Endothelial cell of umbilical vein (primary cell): Measurements from ENCODE around the gene KAT2A. TPM values are rescaled to one million over a fixed set of nuclear protein-coding genes. Genes with fewer than 3 reads are reported as not detected.

Source experiments
- BruUV-seq: library from RNA; stranded (reverse); fragments of 400-500 nt; replicated peaks from 2 replicates; lab custom pipeline; 2021; lab: Mats Ljungman, UMichigan
- CTCF ChIA-PET: fragments of 300-600, 350-600 bp; sonication (Branson Sonifier 250); formaldehyde crosslinking; loops from one replicate; lab custom pipeline; 2021; ENCODE audit warnings: antibody characterized with exemption, inconsistent platforms; lab: Charles Lee
- POLR2A ChIA-PET: fragments of 300-600, 350-600 bp; sonication (Branson Sonifier 250); formaldehyde crosslinking; loops from one replicate; lab custom pipeline; 2021; ENCODE audit warnings: antibody characterized with exemption, inconsistent platforms; lab: Charles Lee
- DNase-seq: peaks from one replicate; pipeline ENCODE4 v3.0.0-alpha.2; 2011; ENCODE audit warnings: low read depth, low spot score
- FAIRE-seq: peaks from 2 replicates; lab custom pipeline; 2011; peaks lifted over from hg19 to GRCh38; lab: Jason Lieb, UNC
- H2AFZ ChIP-seq: 2 replicates; pipeline ENCODE4 v1.6.0; 2012; ENCODE audit warnings: low read depth, low read length, control low read depth, inconsistent platforms
- H3K27ac ChIP-seq: 2 replicates; pipeline ENCODE4 v1.5.1; 2011; ENCODE audit warnings: low read depth, mild to moderate bottlenecking, control low read depth, low read length, moderate library complexity; ENCODE audit not compliant: insufficient read depth
- H3K27me3 ChIP-seq, 2 experiments: 2 replicates each; pipeline versions ENCODE4 v1.6.0 to v1.6.1; 2011; ENCODE audit warnings: low read length in 2 of 2, mixed read lengths in 1 of 2; ENCODE audit not compliant: control insufficient read depth in 2 of 2, insufficient read depth in 2 of 2
- H3K36me3 ChIP-seq, 2 experiments: 2 replicates in 1 of 2; 3 replicates in 1 of 2; pipeline ENCODE4 v1.5.1; 2011; ENCODE audit warnings: low read length in 2 of 2, mild to moderate bottlenecking in 1 of 2, moderate library complexity in 1 of 2; ENCODE audit not compliant: control insufficient read depth in 2 of 2, insufficient read depth in 2 of 2; ENCODE audit errors: extremely low read depth in 1 of 2
- H3K4me1 ChIP-seq: 3 replicates; pipeline ENCODE4 v1.5.1; 2011; ENCODE audit warnings: mild to moderate bottlenecking, low read length; ENCODE audit not compliant: control insufficient read depth, insufficient read depth; ENCODE audit errors: extremely low read depth
- H3K4me2 ChIP-seq: 2 replicates; pipeline ENCODE4 v1.6.1; 2011; ENCODE audit warnings: low read length, control low read depth, mixed read lengths; ENCODE audit not compliant: insufficient read depth
- H3K4me3 ChIP-seq, 3 experiments: fragments of 200-600 bp in 1 of 3; sonication (generic), shearing (Covaris generic) in 1 of 3; replicated peaks in 1 of 3; 2 replicates each; pipeline ENCODE4 v1.5.1; 2011 to 2016; ENCODE audit warnings: control low read depth in 3 of 3, low read length in 3 of 3, mild to moderate bottlenecking in 2 of 3, inconsistent platforms in 1 of 3, low read depth in 1 of 3, moderate library complexity in 1 of 3; ENCODE audit not compliant: insufficient read depth in 1 of 3
- H3K79me2 ChIP-seq: 2 replicates; pipeline ENCODE4 v1.6.0; 2012; ENCODE audit warnings: low read length, inconsistent platforms; ENCODE audit not compliant: control insufficient read depth, insufficient read depth
- H3K9ac ChIP-seq: replicated peaks from 2 replicates; pipeline ENCODE3; 2011; ENCODE audit warnings: low read length, control low read depth; ENCODE audit not compliant: insufficient read depth; ENCODE audit errors: extremely low read depth
- H3K9me1 ChIP-seq: replicated peaks from 3 replicates; pipeline ENCODE4 v1.6.0; 2011; ENCODE audit warnings: mild to moderate bottlenecking, low read length; ENCODE audit not compliant: control insufficient read depth, insufficient read depth; ENCODE audit errors: extremely low read depth
- H3K9me3 ChIP-seq: replicated peaks from 2 replicates; pipeline ENCODE4 v1.5.1; 2012; ENCODE audit warnings: low read length, inconsistent platforms; ENCODE audit not compliant: control insufficient read depth, insufficient read depth
- H4K20me1 ChIP-seq: replicated peaks from 2 replicates; pipeline ENCODE3; 2011; ENCODE audit warnings: mild to moderate bottlenecking, low read length; ENCODE audit not compliant: control insufficient read depth, insufficient read depth; ENCODE audit errors: extremely low read depth
- CTCF ChIP-seq, 2 donors: IDR thresholded peaks; 1 replicate in 1 of 2; 2 replicates in 1 of 2; pipeline ENCODE4 v1.5.1; 2011; ENCODE audit warnings: low read length in 2 of 2, mild to moderate bottlenecking in 2 of 2, moderate library complexity in 2 of 2, control low read depth in 1 of 2, inconsistent platforms in 1 of 2, low read depth in 1 of 2; ENCODE audit not compliant: insufficient read depth in 1 of 2; ENCODE audit errors: extremely low read depth in 1 of 2
- EZH2 ChIP-seq: IDR thresholded peaks from 2 replicates; pipeline ENCODE4 v1.6.1; 2012; ENCODE audit warnings: borderline replicate concordance, low read depth, mild to moderate bottlenecking, moderate library complexity, low read length, inconsistent platforms; ENCODE audit not compliant: severe bottlenecking
- FOS ChIP-seq: IDR thresholded peaks from 2 replicates; pipeline ENCODE4 v1.6.1; 2011; ENCODE audit warnings: mild to moderate bottlenecking, low read length, moderate library complexity, borderline replicate concordance; ENCODE audit not compliant: insufficient read depth
- GATA2 ChIP-seq: IDR thresholded peaks from 2 replicates; pipeline ENCODE4 v1.7.0; 2011; ENCODE audit warnings: low read depth, mild to moderate bottlenecking, moderate library complexity, mixed read lengths, low read length; ENCODE audit not compliant: insufficient read length, insufficient read depth
- JUN ChIP-seq: IDR thresholded peaks from 2 replicates; pipeline ENCODE4 v1.6.1; 2011; ENCODE audit warnings: borderline replicate concordance, low read depth; ENCODE audit not compliant: insufficient read length, insufficient read depth
- MYC ChIP-seq: IDR thresholded peaks from one replicate; pipeline ENCODE4 v1.6.1; 2011; ENCODE audit warnings: mild to moderate bottlenecking, low read depth, low read length
- POLR2A ChIP-seq: IDR thresholded peaks from 2 replicates; pipeline ENCODE4 v1.6.1; 2012; ENCODE audit warnings: low read depth, mild to moderate bottlenecking, control low read depth, low read length
- POLR2AphosphoS5 ChIP-seq: IDR thresholded peaks from 2 replicates; pipeline ENCODE4 v1.6.1; 2012; ENCODE audit warnings: low read depth, mild to moderate bottlenecking, control low read depth, low read length, moderate library complexity; ENCODE audit not compliant: insufficient read depth
- dilution Hi-C: fragments of 300-500 bp; cut with MboI; formaldehyde crosslinking; loops from one replicate; pipeline ENCODE4 v1.15.0; 2019; ENCODE audit warnings: low sequenced_read_pairs; ENCODE audit not compliant: extremely low pct_ligation_motif_present
- intact Hi-C: fragments of 100-400 bp; cut with micrococcal nuclease; formaldehyde crosslinking; loops from one replicate; pipeline ENCODE4 v1.10.0; 2022
- polyA plus RNA-seq, 4 experiments: library from polyadenylated mRNA; depleted of rRNA in 3 of 4; stranded (reverse) in 3 of 4; unstranded in 1 of 4; fragments of >200 nt; gene quantifications; 2 replicates each; pipeline versions ENCODE4 v1.2.1 to v1.2.3, GENCODE V29; 2011 to 2012; ENCODE audit warnings: missing spikeins in 1 of 4
- total RNA-seq: library from RNA; stranded (reverse); gene quantifications from 2 replicates; pipeline ENCODE4 v1.2.3, GENCODE V29; 2021
- TF ChIP-seq, protein P1 (sequence below): IDR thresholded peaks from 2 replicates; pipeline ENCODE4 v1.6.1; 2011; ENCODE audit not compliant: insufficient read depth, insufficient read length

Gene KAT2A
- total and polyA plus RNA-seq, 2 donors (not counting 3 experiments of a cell fraction or from before 2014, with no cell fraction given) = 32.9 to 33.4 TPM

DNA sequence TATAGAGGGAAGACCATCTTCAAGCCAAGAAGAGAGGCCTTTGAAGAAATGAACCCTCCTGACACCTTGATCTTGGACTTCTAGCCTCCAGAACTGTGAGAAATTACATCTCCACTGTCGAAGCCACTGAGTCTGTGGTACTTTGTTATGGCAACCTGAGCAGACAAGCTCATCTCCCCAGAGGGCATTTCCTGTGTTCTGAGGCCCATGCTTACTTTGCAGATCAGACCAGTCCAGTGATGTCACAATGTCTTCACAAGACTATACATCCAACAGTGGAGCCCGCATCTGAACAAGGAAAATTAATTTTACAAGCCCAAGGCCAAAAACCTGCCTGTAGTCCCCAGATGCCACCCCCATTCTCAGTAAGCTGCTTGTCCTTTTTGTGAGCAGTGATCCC, 56.0 kb downstream of the KAT2A start:
- H3K4me3 ChIP-seq = no peak overlapping the region
- no TSS peak for BruUV-seq
- no peaks in the 10 kb centered on the region for H4K20me1 ChIP-seq
- H3K36me3 ChIP-seq = no peaks in the 10 kb centered on the region
- no peaks in the 10 kb centered on the region for H3K79me2 ChIP-seq
- intact Hi-C loops = loop anchor here (5.0 kb wide), 1 partner anchor 117 kb away; the partner anchor contains the start of gene KCNH4
- TF ChIP-seq, protein P1, sequence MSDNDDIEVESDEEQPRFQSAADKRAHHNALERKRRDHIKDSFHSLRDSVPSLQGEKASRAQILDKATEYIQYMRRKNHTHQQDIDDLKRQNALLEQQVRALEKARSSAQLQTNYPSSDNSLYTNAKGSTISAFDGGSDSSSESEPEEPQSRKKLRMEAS = no peak
- no peak for TF ChIP-seq FOS
- no peak for TF ChIP-seq EZH2
- no peak for TF ChIP-seq JUN
- TF ChIP-seq POLR2AphosphoS5 = no peak
- TF ChIP-seq POLR2A = no peak
- TF ChIP-seq GATA2 = no peak
- no peak for TF ChIP-seq MYC
- no peak for TF ChIP-seq CTCF (IDR thresholded peaks at IDR 0.05; ENCODE audit: extremely low read depth in 1 of 2, insufficient read depth in 1 of 2, low read depth in 1 of 2, low read length in 2 of 2)
- H3K9me3 ChIP-seq = no peaks in the 10 kb centered on the region
- H3K4me1 ChIP-seq = no peaks in the 10 kb centered on the region
- H2AFZ ChIP-seq = no peak overlapping the region
- H3K9me1 ChIP-seq = no peaks in the 10 kb centered on the region
- dilution Hi-C loops = no loop called here
- no peak overlapping the region for H3K4me2 ChIP-seq
- POLR2A ChIA-PET = no interaction called here
- no peak for FAIRE-seq
- peaks cover 0 to 2% of the 10 kb centered on the region in 2 experiments for H3K27me3 ChIP-seq
- no peak for DNase-seq
- CTCF ChIA-PET = interaction anchor here (0.7 to 3.3 kb wide), 17 partner anchors 9 to 122 kb away, joined by 3 to 24 read pairs (median 4); partner anchors contain the start of genes KAT2A and KCNH4
- no peak overlapping the region for H3K27ac ChIP-seq
- H3K9ac ChIP-seq = no peak overlapping the region

Other genes with a start within 250 kb of the KAT2A start
- gene ACLY, start 202.4 kb downstream of the KAT2A start, total RNA-seq = 324 and 329 TPM in 2 replicates
- 174 and 176 TPM in 2 replicates for gene ACLY, start 202.4 kb downstream of the KAT2A start, polyA plus RNA-seq
- 0.60 and 1.0 TPM in 2 replicates for gene ODAD4, start 190.8 kb downstream of the KAT2A start, total RNA-seq
- gene ODAD4, start 190.8 kb downstream of the KAT2A start, polyA plus RNA-seq = 0.19 TPM in 1 of 2 replicates, not detected in the other
- gene CNP, start 154.6 kb downstream of the KAT2A start, total RNA-seq = 84.9 and 88.3 TPM in 2 replicates
- 48.6 and 49.4 TPM in 2 replicates for gene CNP, start 154.6 kb downstream of the KAT2A start, polyA plus RNA-seq
- gene DNAJC7, start 103.9 kb downstream of the KAT2A start, total RNA-seq = 103 and 111 TPM in 2 replicates
- 16.0 and 19.8 TPM in 2 replicates for gene DNAJC7, start 103.9 kb downstream of the KAT2A start, polyA plus RNA-seq
- gene NKIRAS2, start 101.3 kb downstream of the KAT2A start, total RNA-seq = 57.3 and 60.4 TPM in 2 replicates
- 87.6 and 96.9 TPM in 2 replicates for gene NKIRAS2, start 101.3 kb downstream of the KAT2A start, polyA plus RNA-seq
- 0.18 and 0.20 TPM in 2 replicates for gene C17orf113, start 70.8 kb downstream of the KAT2A start, total RNA-seq
- 0.19 and 0.30 TPM in 2 replicates for gene C17orf113, start 70.8 kb downstream of the KAT2A start, polyA plus RNA-seq
- gene ZNF385C, start 22.9 kb downstream of the KAT2A start, total RNA-seq = not detected in 2 replicates
- 0.07 TPM in 1 of 2 replicates, not detected in the other for gene ZNF385C, start 22.9 kb downstream of the KAT2A start, polyA plus RNA-seq
- gene DHX58, start 8.7 kb downstream of the KAT2A start, total RNA-seq = 3.1 and 6.4 TPM in 2 replicates
- gene DHX58, start 8.7 kb downstream of the KAT2A start, polyA plus RNA-seq = 9.0 and 12.7 TPM in 2 replicates
- gene HSPB9, start 1.4 kb upstream of the KAT2A start, total RNA-seq = not detected in 2 replicates
- 0.03 TPM in 1 of 2 replicates, not detected in the other for gene HSPB9, start 1.4 kb upstream of the KAT2A start, polyA plus RNA-seq
- 188 and 210 TPM in 2 replicates for gene RAB5C, start 33.6 kb upstream of the KAT2A start, total RNA-seq
- 357 and 408 TPM in 2 replicates for gene RAB5C, start 33.6 kb upstream of the KAT2A start, polyA plus RNA-seq
- 0.11 TPM in 1 of 2 replicates, not detected in the other for gene KCNH4, start 59.8 kb upstream of the KAT2A start, total RNA-seq
- 0.06 and 0.11 TPM in 2 replicates for gene KCNH4, start 59.8 kb upstream of the KAT2A start, polyA plus RNA-seq
- gene HCRT, start 64.1 kb upstream of the KAT2A start, total RNA-seq = not detected in 2 replicates
- gene HCRT, start 64.1 kb upstream of the KAT2A start, polyA plus RNA-seq = not detected in 2 replicates
- gene GHDC, start 73.1 kb upstream of the KAT2A start, total RNA-seq = 9.8 TPM in 2 replicates
- 11.2 and 15.8 TPM in 2 replicates for gene GHDC, start 73.1 kb upstream of the KAT2A start, polyA plus RNA-seq
- 53.1 and 53.7 TPM in 2 replicates for gene STAT5B, start 155.0 kb upstream of the KAT2A start, total RNA-seq
- gene STAT5B, start 155.0 kb upstream of the KAT2A start, polyA plus RNA-seq = 42.0 and 43.3 TPM in 2 replicates
- 23.4 and 23.6 TPM in 2 replicates for gene STAT5A, start 167.1 kb upstream of the KAT2A start, total RNA-seq
- 18.0 and 18.2 TPM in 2 replicates for gene STAT5A, start 167.1 kb upstream of the KAT2A start, polyA plus RNA-seq